T-helper 1 cell (primary cell): Measurements from ENCODE around the gene AMPD2.

Experiments
- DNase-seq, 5 donors: peaks; one replicate each; pipeline ENCODE4 v3.0.0-alpha.2; 2012 to 2020

The AMPD2 gene

GRCh38 chr1:109617291-109617801 is 2.3 kb upstream of the AMPD2 start:
- DNase-seq: no peak

DNA sequence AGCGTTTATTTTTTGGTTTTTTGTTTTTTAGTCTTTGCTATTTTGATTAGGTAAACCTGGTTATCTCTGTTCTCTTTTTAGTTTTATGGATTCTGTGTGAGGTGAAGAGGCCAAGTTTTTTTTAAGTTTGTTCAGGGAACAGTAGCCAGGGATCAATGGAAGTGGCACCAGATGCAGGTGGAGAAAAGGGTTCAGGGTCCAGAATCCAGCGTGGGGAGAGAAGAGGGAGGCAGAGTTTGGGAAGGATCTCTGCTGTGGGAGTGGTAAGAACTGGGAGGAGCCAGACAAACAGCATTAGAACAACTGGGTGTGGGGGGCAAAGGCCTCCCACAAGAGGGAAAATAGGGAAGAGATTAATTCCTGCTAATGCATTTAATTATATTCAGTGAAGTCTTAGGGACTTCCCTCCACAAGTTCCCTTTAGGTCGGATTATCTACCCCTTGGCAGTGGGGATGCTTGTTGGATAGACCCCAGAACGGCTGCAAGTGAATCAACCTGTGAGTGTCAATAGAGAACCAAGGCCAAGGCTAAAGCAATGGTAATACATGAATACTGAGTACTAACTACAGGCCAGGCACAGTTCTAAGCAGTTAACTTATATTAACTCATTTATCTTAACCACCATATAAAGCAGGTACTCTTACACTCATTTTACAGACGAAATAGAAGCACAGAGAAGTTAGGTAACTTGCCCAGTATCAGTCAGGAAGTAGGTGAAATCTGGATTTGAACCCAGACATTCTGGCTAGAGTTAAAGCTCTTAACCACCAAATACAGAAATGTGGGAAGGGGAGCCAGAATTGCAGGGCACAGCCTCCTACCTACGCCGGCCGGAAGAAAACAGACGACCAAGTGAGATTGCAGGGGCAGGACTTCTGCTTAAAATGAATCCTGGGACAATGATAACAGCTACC is 719 bp upstream of the AMPD2 start:
- no peak for DNase-seq

DNA sequence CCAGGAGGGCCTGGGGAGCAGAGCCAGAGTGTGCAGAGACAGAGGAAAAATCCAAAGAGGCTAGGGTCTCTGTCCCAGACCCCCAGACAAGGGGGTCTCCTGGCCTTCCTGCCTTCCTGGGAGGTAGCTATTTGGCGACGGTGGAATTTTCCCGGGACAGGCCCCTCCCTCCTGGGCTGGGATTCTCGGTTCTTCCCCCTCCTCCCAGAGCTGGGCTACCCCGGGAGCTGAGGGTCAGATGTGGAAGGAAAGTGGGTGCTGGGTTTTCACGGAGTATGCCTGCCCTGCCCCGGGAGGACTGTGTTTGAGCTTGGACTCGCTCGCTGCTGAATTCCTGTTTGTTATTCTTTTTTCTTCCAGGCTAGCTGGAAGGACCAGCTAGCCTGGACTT is 759 bp downstream of the AMPD2 start:
- DNase-seq: no peak

DNA sequence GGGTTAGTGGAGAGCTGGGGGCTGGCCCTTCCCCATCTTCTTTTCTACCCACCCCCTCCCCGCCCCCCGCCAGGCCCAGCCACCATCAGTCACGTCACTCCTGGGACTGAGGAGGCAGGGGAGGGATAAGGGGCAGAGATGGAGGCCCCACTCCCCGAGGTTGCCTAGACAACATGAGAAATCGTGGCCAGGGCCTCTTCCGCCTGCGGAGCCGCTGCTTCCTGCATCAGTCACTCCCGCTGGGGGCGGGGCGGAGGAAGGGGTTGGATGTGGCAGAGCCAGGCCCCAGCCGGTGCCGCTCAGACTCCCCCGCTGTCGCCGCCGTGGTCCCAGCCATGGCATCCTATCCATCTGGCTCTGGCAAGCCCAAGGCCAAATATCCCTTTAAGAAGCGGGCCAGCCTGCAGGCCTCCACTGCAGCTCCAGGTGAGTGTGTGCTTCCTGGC is 1.2 kb downstream of the AMPD2 start:
- peak; percentile 92 to 96 (median 95) for DNase-seq

DNA sequence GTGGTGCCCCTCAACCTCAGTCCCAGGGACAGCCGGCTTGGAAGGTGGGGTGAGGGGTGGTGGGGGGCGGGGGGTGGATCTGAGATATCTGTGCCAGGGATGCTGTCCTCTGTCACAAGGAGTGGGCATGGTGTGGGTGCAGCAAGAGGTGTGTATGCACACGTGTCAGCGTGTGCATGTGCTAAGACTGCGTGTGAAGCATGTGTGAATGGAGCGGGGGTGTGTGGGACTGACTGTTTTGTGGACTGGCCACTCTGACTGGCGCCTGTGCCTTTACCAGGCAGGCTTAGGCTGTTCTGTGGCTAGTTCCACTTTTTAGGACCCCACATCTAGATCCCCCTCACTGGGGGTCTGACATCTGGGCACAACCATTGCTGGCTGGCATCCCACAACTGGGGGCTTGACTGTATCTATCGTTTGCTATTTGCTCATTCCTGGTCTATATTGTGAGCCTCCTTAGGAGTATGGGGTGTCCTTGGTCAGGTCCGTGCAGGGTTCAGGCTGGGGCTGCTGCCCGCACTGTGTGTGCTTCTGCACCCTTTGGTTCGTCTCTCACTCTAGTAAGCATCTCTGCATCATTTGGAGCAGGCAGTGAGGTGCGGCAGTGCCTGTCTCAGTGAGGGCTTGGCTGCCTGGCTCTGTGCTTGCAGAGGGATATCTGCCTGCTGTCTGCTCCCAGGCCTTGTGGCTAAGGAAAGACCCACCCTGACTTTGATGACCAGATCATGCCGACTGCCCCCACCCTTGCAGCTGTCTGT is 1.9 kb downstream of the AMPD2 start:
- no peak for DNase-seq

GRCh38 chr1:109622137-109622892 is 2.7 kb downstream of the AMPD2 start:
- DNase-seq: no peak

GRCh38 chr1:109622895-109623294 is 3.3 kb downstream of the AMPD2 start:
- no peak for DNase-seq

- DNase-seq: no peak
These were observed 4.0 kb downstream of the AMPD2 start for GRCh38 chr1:109623601-109624161.

DNA sequence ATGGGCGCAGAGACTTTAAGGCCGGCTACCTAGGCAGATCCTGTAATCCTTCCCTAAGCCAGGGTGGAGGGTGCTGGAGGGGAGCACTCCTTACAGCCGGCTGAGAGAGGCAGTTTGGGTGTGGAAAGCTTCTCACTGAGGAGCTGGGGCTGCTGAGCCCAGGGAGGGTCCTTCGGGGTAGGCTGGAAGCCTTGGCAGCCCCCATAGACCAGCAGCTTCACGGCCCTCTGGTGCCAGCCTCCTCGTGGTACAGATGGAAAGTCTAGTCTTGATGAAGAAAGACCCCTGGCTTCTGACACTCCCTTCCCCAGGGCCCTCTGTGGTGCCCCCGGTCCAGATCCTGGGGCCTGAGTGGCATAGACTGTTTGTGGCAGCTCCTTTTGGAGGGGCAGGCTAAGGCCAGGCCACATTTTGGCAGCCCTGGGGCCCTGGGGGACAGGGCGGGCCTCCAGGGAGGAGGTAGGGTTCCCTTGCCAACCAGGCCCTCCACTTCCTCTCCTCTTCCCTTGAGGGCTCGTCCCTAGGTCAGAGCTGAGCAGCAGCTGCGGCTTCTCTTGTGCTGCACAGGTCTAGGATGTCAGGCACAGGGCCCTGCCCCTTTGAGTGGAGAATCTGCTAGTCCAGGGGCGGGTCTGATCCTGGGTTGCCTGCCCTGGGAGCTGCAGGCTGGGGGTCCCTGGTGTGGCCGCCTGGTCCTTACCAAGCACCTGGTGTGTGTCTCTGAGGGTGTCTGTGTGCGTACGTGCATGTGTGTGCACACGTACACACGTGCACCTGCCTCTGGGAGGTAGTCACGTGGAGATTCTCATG is 4.8 kb downstream of the AMPD2 start:
- no peak for DNase-seq

GRCh38 chr1:109625176-109625575 is 5.5 kb downstream of the AMPD2 start:
- no peak for DNase-seq

DNA sequence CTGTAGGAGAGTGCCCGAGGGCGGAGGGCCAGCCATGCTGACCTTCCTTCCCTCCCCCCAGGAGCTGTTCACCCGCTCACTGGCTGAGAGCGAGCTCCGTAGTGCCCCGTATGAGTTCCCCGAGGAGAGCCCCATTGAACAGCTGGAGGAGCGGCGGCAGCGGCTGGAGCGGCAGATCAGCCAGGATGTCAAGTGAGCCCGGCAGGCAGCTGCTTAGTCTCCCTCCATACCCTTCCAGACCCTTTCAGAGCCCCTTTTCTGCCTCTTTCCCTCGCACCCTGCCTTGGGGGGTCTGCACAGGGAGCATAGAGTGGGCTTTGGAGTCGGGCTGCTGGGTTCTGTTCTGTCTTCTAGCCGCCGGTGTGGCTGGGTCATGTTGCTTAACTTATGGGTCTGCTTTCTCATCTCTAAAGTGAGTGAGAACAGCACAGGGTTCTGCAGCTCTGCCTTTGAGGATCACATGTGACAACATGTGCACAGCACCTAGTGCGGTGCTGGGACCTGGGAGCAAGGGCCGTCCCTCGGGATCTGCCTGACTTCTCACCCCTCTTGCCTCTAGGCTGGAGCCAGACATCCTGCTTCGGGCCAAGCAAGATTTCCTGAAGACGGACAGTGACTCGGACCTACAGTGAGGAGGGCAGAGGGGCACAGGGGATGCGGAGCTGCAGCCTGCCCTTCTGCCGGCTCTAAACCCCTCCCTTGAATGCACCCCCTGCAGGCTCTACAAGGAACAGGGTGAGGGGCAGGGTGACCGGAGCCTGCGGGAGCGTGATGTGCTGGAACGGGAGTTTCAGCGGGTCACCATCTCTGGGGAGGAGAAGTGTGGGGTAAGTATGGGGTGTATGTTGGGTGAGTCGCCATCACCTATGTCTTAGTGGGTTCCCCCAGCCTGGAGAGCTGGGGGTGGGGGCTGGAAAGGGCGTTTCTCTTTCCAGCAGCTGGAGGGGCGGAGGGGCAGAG is 6.2 kb downstream of the AMPD2 start:
- DNase-seq: no peak

GRCh38 chr1:109626682-109627408 is 7.2 kb downstream of the AMPD2 start:
- DNase-seq: no peak

GRCh38 chr1:109627692-109628399 is 8.2 kb downstream of the AMPD2 start:
- no peak for DNase-seq

GRCh38 chr1:109628540-109629321 is 9.1 kb downstream of the AMPD2 start:
- no peak for DNase-seq

DNA sequence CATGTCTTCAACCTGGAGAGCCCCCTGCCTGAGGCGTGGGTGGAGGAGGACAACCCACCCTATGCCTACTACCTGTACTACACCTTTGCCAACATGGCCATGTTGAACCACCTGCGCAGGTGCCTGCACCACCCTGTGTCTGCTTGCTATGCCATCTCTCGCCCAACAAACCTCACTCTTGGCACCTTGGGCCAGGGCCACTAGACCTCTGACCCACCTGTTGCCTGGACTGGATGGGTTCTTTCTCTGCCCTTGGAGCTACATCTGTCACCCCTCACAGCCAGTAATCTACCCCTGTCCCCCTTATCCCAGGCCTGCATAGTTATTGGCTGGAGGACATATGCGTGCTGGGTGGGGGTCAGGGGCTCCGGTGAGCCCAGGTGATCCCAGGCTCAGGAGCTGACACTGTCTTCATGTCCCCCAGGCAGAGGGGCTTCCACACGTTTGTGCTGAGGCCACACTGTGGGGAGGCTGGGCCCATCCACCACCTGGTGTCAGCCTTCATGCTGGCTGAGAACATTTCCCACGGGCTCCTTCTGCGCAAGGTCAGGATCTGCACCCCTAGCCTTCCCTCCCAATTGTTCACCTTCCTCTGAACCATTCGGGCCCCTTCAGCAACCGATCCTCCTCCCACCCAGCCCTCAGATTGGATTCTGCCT is 9.9 kb downstream of the AMPD2 start:
- no peak for DNase-seq

- DNase-seq: no peak
These were observed 10.7 kb downstream of the AMPD2 start for GRCh38 chr1:109630081-109630897.
